HG03521 (cell line): ENCODE data around the gene KNSTRN.

ENCODE experiments used
- ATAC-seq: cut with Tn5 transposase; IDR thresholded peaks from one replicate; pipeline ENCODE4 v1.9.1; 2021; ENCODE audit warnings: mild to moderate bottlenecking, moderate library complexity; ENCODE audit not compliant: unreplicated experiment

KNSTRN gene

GRCh38 chr15:40428185-40428584, 45.7 kb downstream of the KNSTRN start:
- no peak for ATAC-seq

- ATAC-seq, result no peak
Observed at GRCh38 chr15:40429068-40429710, 46.7 kb downstream of the KNSTRN start.

- no peak for ATAC-seq
Observed at GRCh38 chr15:40430271-40430805, 47.8 kb downstream of the KNSTRN start.

GRCh38 chr15:40435023-40435709, 52.6 kb downstream of the KNSTRN start:
- ATAC-seq, result no peak

GRCh38 chr15:40435710-40436089, 53.2 kb downstream of the KNSTRN start:
- no peak for ATAC-seq

- no peak for ATAC-seq
Observed at GRCh38 chr15:40436116-40436891, 53.8 kb downstream of the KNSTRN start.

- no peak for ATAC-seq
Observed at GRCh38 chr15:40436892-40437751, 54.6 kb downstream of the KNSTRN start.

GRCh38 chr15:40437752-40438687, 55.5 kb downstream of the KNSTRN start:
- ATAC-seq, result no peak

- ATAC-seq, result no peak
Observed at GRCh38 chr15:40438712-40439111, 56.2 kb downstream of the KNSTRN start.

- ATAC-seq, result no peak
Observed at GRCh38 chr15:40439461-40439959, 57.0 kb downstream of the KNSTRN start.

GRCh38 chr15:40439960-40440742, 57.6 kb downstream of the KNSTRN start:
- ATAC-seq, result no peak

GRCh38 chr15:40440743-40441564, 58.4 kb downstream of the KNSTRN start, which contains the start of gene BAHD1:
BAHD1 (plus strand) TSS chr15:40440953; CDS start chr15:40458465, 17,512 bp downstream.
- ATAC-seq, result peak; percentile 88

- no peak for ATAC-seq
Observed at GRCh38 chr15:40441565-40442531, 59.3 kb downstream of the KNSTRN start.

GRCh38 chr15:40443255-40443654, 60.7 kb downstream of the KNSTRN start:
- ATAC-seq, result no peak

GRCh38 chr15:40443846-40444245, 61.3 kb downstream of the KNSTRN start:
- no peak for ATAC-seq
